Heart left ventricle (tissue), 13 donors: ENCODE results near the gene H6PD.

Experiments used
- CTCF ChIP-seq, 12 donors: fragments of 200-600 bp; sonication (generic) in 4 of 12; IDR thresholded peaks; one replicate each; pipeline versions ENCODE4 v1.5.0 to v1.8.0; 2018 to 2022; ENCODE audit warnings: antibody characterized with exemption in 12 of 12, mild to moderate bottlenecking in 5 of 12
- POLR2A ChIP-seq, 2 donors: fragments of 450-650 bp; IDR thresholded peaks; one replicate each; pipeline ENCODE4 v1.6.1; 2017; ENCODE audit warnings: antibody characterized with exemption in 2 of 2, mild to moderate bottlenecking in 2 of 2, moderate library complexity in 2 of 2
- donor health status: ischemic (EF 13 %, LVEDD 7.1; RV severe dilation, severe dysfunction).
- donor health status: DM: no; HTN: yes; CAD: no.
- donor health status: DM: no; HTN: no; CAD: no.
- donor health status: ischemic (EF 25% LVEDD 6.9; RV normal size, moderate dysfunction).
- donor health status: ischemic (EF 25% LVEDD 5.7; RV mildly dilated, moderate dysfunction).
- donor health status: ischemic (EF 35%, LVEDD 5.7; RV mildly dilated, moderate dysfunction).
- donor health status: nonischemic (EF 11% LVEDD 7.7; RV severe dilation, severe dysfunction).
- donor health status: DM: yes; HTN: yes; CAD: no.
- donor health status: PGD.
- donor health status: ischemic (EF 29% LVEDD 5.4; RV normal size, mild dysfunction).
- donor health status: nonischemic (EF 23%, LVEDD 6.1; RV moderate dilation, normal function).

GRCh38 chr1:9247894-9248293 lies 13.3 kb downstream of the H6PD start:
- TF ChIP-seq CTCF (IDR thresholded peaks at IDR 0.05) (no peak), POLR2A (IDR thresholded peaks at IDR 0.05) (no peak)
